Measurements from ENCODE around the gene CDT1. TPM values are rescaled to one million over a fixed set of nuclear protein-coding genes. Genes with fewer than 3 reads are reported as not detected.

CDT1 gene
- total RNA-seq, 1 experiment from 2014 or later, result 97.7 TPM

DNA sequence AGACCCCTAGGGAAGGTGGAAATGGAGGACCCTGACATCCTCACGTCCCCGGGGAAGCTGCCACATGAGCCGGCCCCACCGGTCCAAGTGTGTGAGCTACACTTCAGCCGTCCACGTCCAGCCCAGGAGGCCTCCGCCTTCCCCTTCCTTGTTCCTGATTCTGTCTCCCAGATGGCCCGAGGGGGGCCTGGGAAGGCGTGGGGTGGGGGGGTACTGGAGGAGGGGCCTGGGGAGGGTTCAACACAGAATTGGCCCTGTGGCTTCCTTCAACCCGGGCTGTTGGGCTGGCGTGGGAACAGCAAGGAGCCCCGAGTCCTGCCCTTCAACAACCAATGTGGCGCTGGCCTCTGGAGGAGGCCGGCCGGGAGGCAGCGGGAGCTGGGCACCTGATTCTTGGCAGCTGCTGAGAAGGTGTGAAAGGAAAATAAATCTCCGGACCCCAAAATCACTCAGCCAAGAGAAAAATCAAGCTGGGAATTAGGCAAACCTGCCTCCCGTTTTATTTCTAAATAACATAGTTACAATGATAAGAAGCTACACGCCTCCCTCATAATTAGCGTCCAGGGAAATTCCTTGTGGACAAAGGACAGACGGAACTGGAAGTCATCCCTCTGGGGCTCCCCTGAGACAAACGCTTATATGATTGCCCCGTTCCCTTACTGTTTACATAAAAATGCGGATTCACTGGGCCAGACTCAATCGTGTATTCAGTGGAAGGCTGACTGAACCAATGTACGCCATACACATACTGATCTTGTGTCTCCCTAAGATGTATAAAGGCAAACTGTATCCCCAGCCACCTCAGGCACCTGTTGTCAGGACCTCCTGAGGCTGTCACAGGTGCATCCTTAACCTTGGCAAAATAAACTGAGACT, 9.9 kb downstream of the CDT1 start:
- POLR2A ChIA-PET, result interaction anchor here (2.5 kb wide), 1 partner anchor 44 kb away, joined by 13 read pairs; the partner anchor contains the start of genes GALNS and TRAPPC2L
- DNase-seq, result no peak
- Histone ChIP-seq H3K36me3 (ENCODE audit: control insufficient read depth, insufficient read depth, low read length) (peaks cover 13% of the 10 kb centered on the region), H3K4me1 (peaks cover 15% of the 10 kb centered on the region), H3K4me3 (ENCODE audit: low read depth, low read length) (peak overlapping the region; percentile 96; the same call in 1 of the 2 replicates), H3K9me3 (no peaks in the 10 kb centered on the region), H3K27me3 (replicated peaks; ENCODE audit: control insufficient read depth, insufficient read depth, low read length) (no peaks in the 10 kb centered on the region)
- H3K36me3 Mint-ChIP-seq (ENCODE audit: insufficient read depth, unreplicated experiment), result peaks cover 86% of the 10 kb centered on the region
- H3K4me1 Mint-ChIP-seq (ENCODE audit: low read depth, unreplicated experiment), result no peaks in the 10 kb centered on the region
- TF ChIP-seq, protein P1, sequence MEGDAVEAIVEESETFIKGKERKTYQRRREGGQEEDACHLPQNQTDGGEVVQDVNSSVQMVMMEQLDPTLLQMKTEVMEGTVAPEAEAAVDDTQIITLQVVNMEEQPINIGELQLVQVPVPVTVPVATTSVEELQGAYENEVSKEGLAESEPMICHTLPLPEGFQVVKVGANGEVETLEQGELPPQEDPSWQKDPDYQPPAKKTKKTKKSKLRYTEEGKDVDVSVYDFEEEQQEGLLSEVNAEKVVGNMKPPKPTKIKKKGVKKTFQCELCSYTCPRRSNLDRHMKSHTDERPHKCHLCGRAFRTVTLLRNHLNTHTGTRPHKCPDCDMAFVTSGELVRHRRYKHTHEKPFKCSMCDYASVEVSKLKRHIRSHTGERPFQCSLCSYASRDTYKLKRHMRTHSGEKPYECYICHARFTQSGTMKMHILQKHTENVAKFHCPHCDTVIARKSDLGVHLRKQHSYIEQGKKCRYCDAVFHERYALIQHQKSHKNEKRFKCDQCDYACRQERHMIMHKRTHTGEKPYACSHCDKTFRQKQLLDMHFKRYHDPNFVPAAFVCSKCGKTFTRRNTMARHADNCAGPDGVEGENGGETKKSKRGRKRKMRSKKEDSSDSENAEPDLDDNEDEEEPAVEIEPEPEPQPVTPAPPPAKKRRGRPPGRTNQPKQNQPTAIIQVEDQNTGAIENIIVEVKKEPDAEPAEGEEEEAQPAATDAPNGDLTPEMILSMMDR (IDR thresholded peaks at IDR 0.05; ENCODE audit: insufficient read depth in 1 of 2, low read depth in 1 of 2, low read length in 1 of 2, severe bottlenecking in 1 of 2, unreplicated experiment in 1 of 2), result no peak
- H3K4me3 Mint-ChIP-seq (ENCODE audit: unreplicated experiment), result peak overlapping the region; percentile 40
- no TSS peak for BruUV-seq (replicated peaks)
- intact Hi-C loops (cut with micrococcal nuclease; ENCODE audit: unreplicated experiment), result no loop called here
- CTCF ChIA-PET, result interaction anchor here (0.6 to 2.9 kb wide), 3 partner anchors 10 to 76 kb away, joined by 3 to 15 read pairs (median 11); partner anchors contain the start of genes GALNS and TRAPPC2L
- H3K27me3 Mint-ChIP-seq (ENCODE audit: insufficient read depth, unreplicated experiment), result no peaks in the 10 kb centered on the region
- no peaks in the 10 kb centered on the region for H3K9me3 Mint-ChIP-seq (ENCODE audit: unreplicated experiment)
- H3K27ac Mint-ChIP-seq (ENCODE audit: unreplicated experiment), result no peak overlapping the region

DNA sequence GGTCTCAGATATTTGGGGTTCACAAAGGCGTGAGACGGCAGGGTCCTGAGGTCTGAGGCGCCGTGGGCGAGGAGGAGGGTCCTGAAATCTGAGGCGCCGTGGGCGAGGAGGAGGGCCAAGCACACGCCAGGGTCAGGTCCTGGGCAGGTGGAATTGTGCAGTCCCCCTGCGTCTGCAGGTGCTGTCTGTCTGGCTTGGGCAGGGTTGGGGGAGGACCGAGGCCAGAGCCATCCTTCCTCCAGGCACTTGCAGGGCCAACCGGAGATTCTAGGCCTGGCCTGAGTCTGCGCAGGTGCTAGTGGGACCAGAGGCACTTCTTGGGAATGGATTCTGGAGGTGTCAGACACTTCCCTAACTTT, 10.5 kb downstream of the CDT1 start:
- Mint-ChIP-seq H3K4me1 (ENCODE audit: low read depth, unreplicated experiment) (no peaks in the 10 kb centered on the region), H3K27me3 (ENCODE audit: insufficient read depth, unreplicated experiment) (no peaks in the 10 kb centered on the region), H3K4me3 (ENCODE audit: unreplicated experiment) (peak overlapping the region; percentile 40), H3K36me3 (ENCODE audit: insufficient read depth, unreplicated experiment) (peaks cover 83% of the 10 kb centered on the region), H3K27ac (ENCODE audit: unreplicated experiment) (no peak overlapping the region), H3K9me3 (ENCODE audit: unreplicated experiment) (no peaks in the 10 kb centered on the region)
- H3K9me3 ChIP-seq, result no peaks in the 10 kb centered on the region
- H3K4me1 ChIP-seq, result peaks cover 15% of the 10 kb centered on the region
- ChIA-PET POLR2A (no interaction called here), CTCF (interaction anchor here (2.9 kb wide), 1 partner anchor 43 kb away, joined by 15 read pairs; the partner anchor contains the start of genes GALNS and TRAPPC2L)
- no peak for DNase-seq
- TF ChIP-seq, protein P1 (IDR thresholded peaks at IDR 0.05; ENCODE audit: insufficient read depth in 1 of 2, low read depth in 1 of 2, low read length in 1 of 2, severe bottlenecking in 1 of 2, unreplicated experiment in 1 of 2), result no peak
- H3K27me3 ChIP-seq (replicated peaks; ENCODE audit: control insufficient read depth, insufficient read depth, low read length), result no peaks in the 10 kb centered on the region
- BruUV-seq (replicated peaks), result no TSS peak
- intact Hi-C loops (cut with micrococcal nuclease; ENCODE audit: unreplicated experiment), result no loop called here
- H3K36me3 ChIP-seq (ENCODE audit: control insufficient read depth, insufficient read depth, low read length), result peaks cover 12% of the 10 kb centered on the region
- H3K4me3 ChIP-seq (ENCODE audit: low read depth, low read length), result no peak overlapping the region

DNA sequence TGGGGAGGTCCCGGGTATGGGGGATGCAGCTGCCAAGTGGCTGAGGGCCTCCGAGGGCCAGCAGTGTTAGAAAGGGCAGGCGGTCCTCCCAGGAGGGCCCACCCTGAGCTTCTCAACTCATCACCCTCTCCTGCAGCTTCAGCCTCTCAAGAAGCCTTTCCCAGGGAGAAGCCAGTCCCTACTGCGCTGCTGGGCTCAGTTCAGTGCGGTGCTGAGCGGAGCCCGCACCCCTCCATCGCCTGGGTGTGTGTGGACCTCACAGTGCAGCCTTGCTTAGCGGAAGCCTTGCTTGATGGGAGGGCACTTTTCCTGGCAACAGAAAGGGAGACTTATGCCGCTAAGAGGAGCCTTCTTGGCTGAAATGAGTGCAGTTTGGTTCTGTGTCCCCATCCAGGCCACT, 11.6 kb downstream of the CDT1 start:
- POLR2A ChIA-PET, result no interaction called here
- Mint-ChIP-seq H3K9me3 (ENCODE audit: unreplicated experiment) (no peaks in the 10 kb centered on the region), H3K27me3 (ENCODE audit: insufficient read depth, unreplicated experiment) (no peaks in the 10 kb centered on the region), H3K4me1 (ENCODE audit: low read depth, unreplicated experiment) (no peaks in the 10 kb centered on the region), H3K27ac (ENCODE audit: unreplicated experiment) (no peak overlapping the region), H3K36me3 (ENCODE audit: insufficient read depth, unreplicated experiment) (peaks cover 72% of the 10 kb centered on the region), H3K4me3 (ENCODE audit: unreplicated experiment) (no peak overlapping the region)
- CTCF ChIA-PET, result interaction anchor here (0.6 to 1.5 kb wide), 3 partner anchors 42 to 179 kb away, joined by 3 to 7 read pairs (median 4); partner anchors contain the start of genes GALNS and TRAPPC2L
- Histone ChIP-seq H3K27me3 (replicated peaks; ENCODE audit: control insufficient read depth, insufficient read depth, low read length) (no peaks in the 10 kb centered on the region), H3K4me1 (peaks cover 10% of the 10 kb centered on the region), H3K36me3 (ENCODE audit: control insufficient read depth, insufficient read depth, low read length) (peaks cover 2% of the 10 kb centered on the region), H3K9me3 (no peaks in the 10 kb centered on the region), H3K4me3 (ENCODE audit: low read depth, low read length) (no peak overlapping the region)
- intact Hi-C loops (cut with micrococcal nuclease; ENCODE audit: unreplicated experiment), result no loop called here
- BruUV-seq (replicated peaks), result no TSS peak
- TF ChIP-seq, protein P1 (IDR thresholded peaks at IDR 0.05; ENCODE audit: insufficient read depth in 1 of 2, low read depth in 1 of 2, low read length in 1 of 2, severe bottlenecking in 1 of 2, unreplicated experiment in 1 of 2), result no peak
- no peak for DNase-seq
